ENCODE data around the gene MSI2.

MSI2 gene

GRCh38 chr17:57539529-57540301 lies 283.4 kb downstream of the MSI2 start:
- no peak for DNase-seq (ENCODE audit: low read depth in 2 of 2)

DNA sequence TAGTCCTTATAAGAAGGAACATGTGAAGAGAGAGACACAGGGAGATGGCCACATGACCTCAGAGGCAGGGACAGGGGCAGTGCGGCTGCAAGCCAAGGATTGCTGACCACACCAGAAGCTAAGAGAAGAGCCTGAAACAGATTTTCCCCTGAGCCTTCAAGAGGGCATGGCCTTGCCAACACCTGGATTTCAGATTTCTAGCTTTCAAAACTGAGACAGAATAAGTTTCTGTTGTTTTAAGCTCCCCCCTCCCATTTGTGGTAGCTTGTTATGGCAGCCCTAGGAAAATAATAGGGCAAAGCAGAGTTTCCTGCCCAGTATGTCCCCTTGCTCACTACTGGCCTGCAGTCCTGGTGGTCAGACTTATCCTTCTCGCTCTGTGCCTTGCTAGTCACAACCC lies 284.3 kb downstream of the MSI2 start:
- DNase-seq (ENCODE audit: low read depth in 2 of 2) = no peak

DNA sequence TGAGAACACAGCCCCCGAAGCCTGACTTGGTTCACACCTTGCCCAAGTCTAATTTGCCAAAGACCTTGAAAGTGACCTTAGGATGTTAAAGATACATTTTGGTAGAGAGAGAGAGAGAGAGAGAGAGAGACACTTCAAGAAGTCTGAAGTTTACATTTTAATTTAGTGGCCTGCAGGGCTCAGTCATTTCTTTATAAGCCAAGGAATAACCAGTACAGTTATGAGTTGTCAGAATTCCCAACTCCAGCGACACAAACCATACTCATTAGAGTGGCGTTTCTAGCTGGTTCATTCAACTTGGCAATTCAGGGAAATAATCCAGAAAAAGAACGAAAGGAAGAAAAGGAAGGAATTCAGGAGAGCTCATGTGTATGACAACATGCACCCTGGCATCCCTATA lies 284.7 kb downstream of the MSI2 start:
- no peak for DNase-seq (ENCODE audit: low read depth in 2 of 2)

GRCh38 chr17:57541472-57542394 lies 285.4 kb downstream of the MSI2 start:
- no peak for DNase-seq (ENCODE audit: low read depth in 2 of 2)

- DNase-seq (ENCODE audit: low read depth in 2 of 2) = no peak
Observed at GRCh38 chr17:57542510-57542909, 286.2 kb downstream of the MSI2 start.

GRCh38 chr17:57543230-57543629 lies 286.9 kb downstream of the MSI2 start:
- DNase-seq (ENCODE audit: low read depth in 2 of 2) = no peak

- no peak for DNase-seq (ENCODE audit: low read depth in 2 of 2)
Observed at GRCh38 chr17:57544401-57544800, 288.1 kb downstream of the MSI2 start.

DNA sequence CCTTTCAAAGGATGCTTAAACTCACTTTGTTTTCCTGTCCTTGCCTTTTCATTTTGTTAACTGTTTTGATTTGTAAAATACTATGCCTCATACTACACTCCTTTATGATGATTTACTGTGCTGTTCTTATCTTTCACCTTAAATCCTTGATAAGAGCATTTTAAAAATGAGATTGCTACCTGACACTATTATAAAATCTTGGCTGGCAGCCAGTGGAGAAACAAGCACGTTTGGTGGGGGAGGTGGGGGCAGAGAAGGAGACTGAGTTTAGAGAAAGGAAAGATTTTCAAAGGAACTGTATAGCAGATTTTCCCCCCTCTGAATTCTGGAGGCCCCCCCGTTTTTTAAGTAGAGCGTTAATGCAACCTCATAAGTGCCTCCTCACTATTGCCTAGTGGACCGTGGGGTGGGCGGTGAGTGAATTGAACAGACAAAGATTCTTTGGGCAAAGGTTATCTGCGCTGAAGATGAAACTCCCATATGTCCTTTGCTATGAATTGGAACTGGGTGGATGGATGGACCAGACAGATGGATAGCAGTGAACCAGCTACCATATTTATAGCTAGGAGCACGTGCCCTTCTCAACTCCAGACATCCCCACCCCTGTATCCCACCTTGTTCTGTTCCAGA lies 288.6 kb downstream of the MSI2 start:
- no peak for DNase-seq (ENCODE audit: low read depth in 2 of 2)

GRCh38 chr17:57545731-57546342 lies 289.5 kb downstream of the MSI2 start:
- no peak for DNase-seq (ENCODE audit: low read depth in 2 of 2)

DNA sequence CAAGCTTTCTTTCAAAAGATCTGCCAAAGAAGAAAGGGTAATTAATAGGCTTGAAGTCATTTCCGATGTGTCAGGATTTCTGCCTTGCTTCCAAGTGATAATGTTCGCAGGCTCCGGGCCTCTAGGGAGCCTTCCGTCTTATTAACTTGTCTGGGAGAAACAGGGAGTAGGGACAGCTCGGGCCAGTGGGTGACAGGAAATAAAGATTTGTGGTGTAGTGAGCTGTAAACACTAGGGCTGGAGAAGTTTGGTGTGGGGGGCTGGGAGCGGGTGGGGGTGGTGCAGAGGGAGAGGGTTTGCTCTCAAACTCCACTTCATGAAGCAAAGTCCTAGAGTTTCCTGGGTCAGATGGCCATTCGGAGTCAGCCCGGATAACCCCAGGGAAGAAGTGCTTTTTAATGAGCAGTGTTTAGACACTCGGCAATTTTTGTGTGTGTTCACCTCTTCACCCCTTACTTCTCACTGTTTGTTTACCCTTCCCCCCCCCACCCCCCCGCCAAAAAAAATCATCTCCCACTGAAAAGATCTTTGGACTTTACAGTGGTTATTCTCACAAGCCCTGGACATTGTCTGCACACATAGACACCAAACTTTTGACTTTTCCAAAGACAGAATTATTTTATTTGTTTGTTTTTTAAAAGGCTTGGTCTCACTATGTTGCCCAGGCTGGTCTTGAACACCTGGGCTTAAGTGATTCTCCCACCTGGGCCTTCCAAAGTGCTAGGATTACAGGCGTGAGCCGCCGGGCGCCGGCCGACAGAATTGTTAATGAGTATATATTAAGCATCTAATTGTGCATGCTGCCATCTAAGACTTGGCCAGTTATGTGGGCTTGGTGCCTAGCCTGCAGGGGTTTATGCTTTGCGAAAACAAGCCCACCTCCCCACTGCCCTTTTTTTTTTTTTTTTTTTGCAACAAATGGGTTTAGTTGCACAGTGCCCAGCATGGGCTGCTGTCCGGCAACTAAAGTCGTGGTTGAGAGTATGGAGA lies 292.4 kb downstream of the MSI2 start:
- DNase-seq (ENCODE audit: low read depth in 2 of 2) = no peak

DNA sequence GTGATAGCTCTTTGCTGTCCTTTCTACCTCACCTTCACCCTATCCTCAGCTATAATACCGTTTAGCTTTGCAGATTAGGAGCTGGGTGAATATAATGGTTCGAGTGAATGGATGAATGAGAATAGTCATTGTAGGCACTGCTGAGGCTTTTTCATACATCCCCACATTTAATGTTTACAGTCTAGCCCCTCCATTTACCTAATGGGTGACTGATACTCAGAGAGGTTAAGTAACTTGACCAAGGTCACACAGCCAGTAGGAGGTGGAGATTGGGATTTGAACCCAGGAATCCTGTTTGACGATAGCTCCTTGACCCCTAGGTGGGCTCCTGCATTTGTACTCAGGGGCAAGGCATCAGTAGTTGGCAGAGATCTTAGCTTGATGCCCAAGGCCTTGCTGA lies 293.1 kb downstream of the MSI2 start:
- no peak for DNase-seq (ENCODE audit: low read depth in 2 of 2)

DNA sequence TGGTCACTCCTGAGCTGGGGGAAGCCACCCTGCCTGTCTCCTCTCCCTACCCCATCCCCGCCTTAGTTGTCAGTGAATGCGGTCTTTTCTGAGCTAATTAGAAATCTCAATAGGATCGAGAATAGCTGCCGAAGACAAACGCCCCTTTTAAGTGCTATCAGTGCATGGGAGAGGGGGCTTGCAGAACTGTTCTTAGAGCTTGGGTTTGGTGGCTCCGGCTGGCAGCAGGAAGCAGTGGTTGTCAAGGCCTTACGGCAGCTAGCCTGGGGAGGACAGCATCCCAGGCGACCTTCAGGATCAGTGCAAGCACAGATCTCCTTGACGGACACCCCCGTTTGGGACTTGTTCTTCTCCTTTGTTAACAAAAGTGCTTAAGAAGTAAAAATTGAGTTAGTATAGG lies 293.7 kb downstream of the MSI2 start:
- no peak for DNase-seq (ENCODE audit: low read depth in 2 of 2)

GRCh38 chr17:57550668-57551315 lies 294.5 kb downstream of the MSI2 start:
- DNase-seq (ENCODE audit: low read depth in 2 of 2) = no peak

DNA sequence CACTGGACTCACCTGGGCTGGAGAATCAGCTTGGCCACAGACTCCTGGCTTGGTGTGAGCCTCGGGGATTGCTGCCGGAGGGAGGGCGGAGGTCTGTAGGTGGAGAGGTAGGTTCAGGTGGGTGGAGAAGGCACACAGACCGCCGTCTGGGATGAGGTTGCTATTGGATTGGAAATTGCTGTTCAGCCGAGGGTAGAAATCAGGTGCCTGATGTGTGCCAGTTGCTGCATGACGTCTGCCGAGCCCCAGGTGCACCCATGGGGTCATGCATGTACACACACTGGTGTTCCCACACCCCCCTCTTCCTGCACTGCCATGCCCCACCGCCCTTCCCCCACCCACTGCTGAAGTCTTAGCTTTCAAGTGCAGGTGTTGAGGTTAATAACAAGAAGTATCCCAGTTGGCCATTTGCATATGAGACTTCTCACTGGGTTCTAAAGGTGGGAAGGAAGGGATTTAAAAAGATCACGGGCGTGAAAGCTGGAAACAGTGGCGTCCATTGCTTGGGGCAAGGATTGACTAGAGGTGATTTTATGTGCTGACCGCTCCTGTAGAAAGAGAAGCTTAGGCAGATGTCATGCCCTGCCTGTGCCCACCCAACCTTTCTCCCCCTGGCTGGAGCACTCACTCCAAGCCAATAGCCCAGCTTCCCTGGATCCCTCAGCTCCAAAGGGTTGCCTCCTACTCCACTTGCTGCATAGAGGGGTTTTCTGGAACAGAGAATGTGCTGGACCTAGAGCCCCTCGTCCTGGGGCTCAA lies 295.2 kb downstream of the MSI2 start:
- no peak for DNase-seq (ENCODE audit: low read depth in 2 of 2)

DNA sequence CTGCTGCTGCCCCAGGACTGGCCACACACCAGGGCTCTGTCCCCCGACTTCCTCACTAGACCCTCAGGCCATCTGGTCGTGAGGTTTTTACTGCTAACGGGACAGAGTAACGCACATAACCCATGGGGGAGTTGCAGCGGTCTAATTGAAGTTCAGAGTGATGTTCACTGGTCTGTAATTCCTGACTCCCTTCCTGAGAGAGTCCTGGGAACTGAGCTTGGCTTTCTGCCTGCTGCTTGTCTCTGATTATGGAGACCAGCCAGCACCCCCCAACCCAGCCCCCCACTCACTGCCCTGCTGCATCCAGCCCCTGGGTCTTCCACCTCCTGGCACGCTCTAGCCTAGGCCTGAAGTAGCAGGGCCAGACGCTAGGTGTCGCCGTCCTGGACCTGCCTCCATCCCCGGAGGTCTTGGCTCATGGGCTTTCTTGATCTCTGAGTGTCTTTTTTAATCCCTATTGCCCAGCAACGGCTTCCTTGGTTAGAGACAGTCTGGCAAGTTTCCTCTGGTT lies 295.8 kb downstream of the MSI2 start:
- no peak for DNase-seq (ENCODE audit: low read depth in 2 of 2)

GRCh38 chr17:57553526-57553925 lies 297.2 kb downstream of the MSI2 start:
- no peak for DNase-seq (ENCODE audit: low read depth in 2 of 2)

DNA sequence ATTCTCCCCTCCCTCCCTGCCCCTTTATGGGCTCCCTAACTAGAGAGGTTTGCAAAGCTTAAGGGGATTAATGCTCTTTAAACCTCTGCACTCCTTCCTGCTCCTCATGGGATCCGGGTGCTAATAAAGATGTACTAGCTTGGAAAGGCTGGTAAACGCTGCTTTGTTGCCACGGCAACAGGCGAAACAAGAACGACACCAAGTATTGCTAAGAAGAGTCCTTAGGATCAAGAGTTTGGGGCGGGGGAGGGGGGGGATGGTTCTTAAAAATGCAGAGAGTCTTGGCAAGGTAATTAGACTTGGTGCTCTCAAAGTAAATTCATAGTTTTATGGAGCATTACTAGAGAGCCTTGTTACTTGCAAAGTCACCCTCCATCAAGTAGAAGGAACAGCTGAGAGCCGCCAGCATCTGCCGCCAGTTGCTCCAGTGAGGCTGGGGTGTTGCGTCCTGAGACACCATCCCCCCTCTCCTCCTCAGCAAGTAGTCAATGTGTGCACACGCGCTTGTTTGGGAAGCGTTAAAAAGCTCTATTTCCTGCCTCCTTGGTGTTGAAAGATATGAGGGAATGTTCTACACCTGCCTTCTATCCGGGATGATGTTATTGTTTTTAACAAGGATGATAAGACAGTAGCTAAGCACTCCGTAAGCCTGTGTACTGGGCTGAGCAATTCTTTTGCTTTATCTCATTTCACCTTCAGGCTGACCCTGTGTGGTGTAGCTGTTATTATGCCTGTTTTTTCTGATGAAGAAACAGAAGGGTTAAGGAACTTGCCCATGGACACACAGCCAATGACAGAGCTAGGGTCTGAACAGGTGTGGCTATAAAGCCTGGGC lies 297.9 kb downstream of the MSI2 start:
- no peak for DNase-seq (ENCODE audit: low read depth in 2 of 2)

- no peak for DNase-seq (ENCODE audit: low read depth in 2 of 2)
Observed at GRCh38 chr17:57554826-57555635, 298.7 kb downstream of the MSI2 start.
